Endothelial cell (in vitro differentiated cells): ENCODE results near the gene CXCL8. TPM values are rescaled to one million over a fixed set of nuclear protein-coding genes. Genes with fewer than 3 reads are reported as not detected.

Source experiments
- DNase-seq: peaks from one replicate; pipeline ENCODE4 v3.0.0; 2021; ENCODE audit warnings: low spot score
- H3K27ac Mint-ChIP-seq: one replicate; pipeline ENCODE4 v1.8.0; 2021; ENCODE audit warnings: mixed read lengths, inconsistent platforms; ENCODE audit not compliant: unreplicated experiment
- H3K27me3 Mint-ChIP-seq: one replicate; pipeline ENCODE4 v1.8.0; 2021; ENCODE audit warnings: mild to moderate bottlenecking, moderate library complexity, mixed read lengths, inconsistent platforms; ENCODE audit not compliant: unreplicated experiment
- H3K36me3 Mint-ChIP-seq: one replicate; pipeline ENCODE4 v1.8.0; 2021; ENCODE audit warnings: mild to moderate bottlenecking, low read depth, mixed read lengths, inconsistent platforms; ENCODE audit not compliant: unreplicated experiment
- H3K4me1 Mint-ChIP-seq: one replicate; pipeline ENCODE4 v1.8.0; 2021; ENCODE audit warnings: mild to moderate bottlenecking, mixed read lengths, inconsistent platforms; ENCODE audit not compliant: unreplicated experiment
- H3K4me3 Mint-ChIP-seq: one replicate; pipeline ENCODE4 v1.8.0; 2021; ENCODE audit warnings: mild to moderate bottlenecking, mixed read lengths, inconsistent platforms; ENCODE audit not compliant: unreplicated experiment
- H3K9me3 Mint-ChIP-seq: one replicate; pipeline ENCODE4 v1.8.0; 2021; ENCODE audit warnings: mixed read lengths, inconsistent platforms; ENCODE audit not compliant: unreplicated experiment
- total RNA-seq: library from RNA; stranded (reverse); fragmentation: NEBNext Ultra II Directional; extraction: Animal tissue kit (Norgen Biotek cat#: 25700); gene quantifications from one replicate; pipeline ENCODE4 v1.2.1, GENCODE V29; 2021; ENCODE audit not compliant: unreplicated experiment
- TF ChIP-seq, protein P1 (sequence below): fragments of 200-600 bp; sonication (generic); IDR thresholded peaks from one replicate; pipeline ENCODE4 v1.5.0; 2021; ENCODE audit warnings: antibody characterized with exemption; ENCODE audit not compliant: unreplicated experiment

CXCL8 gene
- total RNA-seq, 1 donor from 2014 or later: not detected

DNA sequence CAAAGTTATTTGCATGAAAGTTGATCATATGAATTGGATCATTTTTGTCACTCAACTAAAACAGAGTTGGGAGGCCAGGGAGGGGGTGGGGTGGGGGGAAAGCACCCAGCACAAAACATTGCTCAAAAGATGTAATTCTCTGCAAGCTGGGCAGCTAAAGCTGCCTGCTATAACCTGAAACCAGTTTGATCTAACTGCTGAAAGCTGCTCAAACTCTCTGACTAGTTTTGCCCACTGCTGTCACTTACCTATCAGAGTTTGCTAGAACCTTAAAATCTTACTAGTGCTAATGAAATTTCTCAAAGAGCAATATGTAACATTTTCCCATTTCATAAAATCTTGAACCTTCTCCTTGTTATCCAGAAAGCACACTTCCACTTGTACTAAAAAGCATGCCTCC is 10.4 kb downstream of the CXCL8 start:
- Mint-ChIP-seq H3K27me3 (peaks cover 2% of the 10 kb centered on the region), H3K4me3 (no peak overlapping the region), H3K9me3 (no peaks in the 10 kb centered on the region), H3K36me3 (no peaks in the 10 kb centered on the region), H3K27ac (no peak overlapping the region), H3K4me1 (no peaks in the 10 kb centered on the region)
- no peak for DNase-seq
- TF ChIP-seq, protein P1, sequence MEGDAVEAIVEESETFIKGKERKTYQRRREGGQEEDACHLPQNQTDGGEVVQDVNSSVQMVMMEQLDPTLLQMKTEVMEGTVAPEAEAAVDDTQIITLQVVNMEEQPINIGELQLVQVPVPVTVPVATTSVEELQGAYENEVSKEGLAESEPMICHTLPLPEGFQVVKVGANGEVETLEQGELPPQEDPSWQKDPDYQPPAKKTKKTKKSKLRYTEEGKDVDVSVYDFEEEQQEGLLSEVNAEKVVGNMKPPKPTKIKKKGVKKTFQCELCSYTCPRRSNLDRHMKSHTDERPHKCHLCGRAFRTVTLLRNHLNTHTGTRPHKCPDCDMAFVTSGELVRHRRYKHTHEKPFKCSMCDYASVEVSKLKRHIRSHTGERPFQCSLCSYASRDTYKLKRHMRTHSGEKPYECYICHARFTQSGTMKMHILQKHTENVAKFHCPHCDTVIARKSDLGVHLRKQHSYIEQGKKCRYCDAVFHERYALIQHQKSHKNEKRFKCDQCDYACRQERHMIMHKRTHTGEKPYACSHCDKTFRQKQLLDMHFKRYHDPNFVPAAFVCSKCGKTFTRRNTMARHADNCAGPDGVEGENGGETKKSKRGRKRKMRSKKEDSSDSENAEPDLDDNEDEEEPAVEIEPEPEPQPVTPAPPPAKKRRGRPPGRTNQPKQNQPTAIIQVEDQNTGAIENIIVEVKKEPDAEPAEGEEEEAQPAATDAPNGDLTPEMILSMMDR: no peak

DNA sequence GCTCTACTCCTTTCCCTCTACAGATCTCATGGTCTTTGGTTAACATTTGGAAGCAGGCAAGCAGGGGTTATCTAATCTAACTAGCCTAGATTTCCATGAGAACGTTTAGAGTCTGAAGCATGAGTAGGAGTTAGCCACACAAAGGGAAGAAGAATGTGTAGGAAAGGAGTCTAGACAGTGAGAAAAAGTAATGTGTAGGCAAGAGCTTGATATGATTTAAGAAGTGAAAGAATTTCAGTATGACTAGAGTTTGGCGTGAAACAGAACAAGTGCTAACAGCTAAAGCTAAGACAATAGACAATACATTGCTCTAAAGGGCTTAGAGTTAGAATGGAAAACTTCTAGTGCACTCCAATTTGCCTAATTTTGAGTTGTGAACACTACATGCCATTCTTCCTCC is 10.8 kb downstream of the CXCL8 start:
- H3K4me1 Mint-ChIP-seq: no peaks in the 10 kb centered on the region
- peaks cover 2% of the 10 kb centered on the region for H3K27me3 Mint-ChIP-seq
- H3K36me3 Mint-ChIP-seq: no peaks in the 10 kb centered on the region
- DNase-seq: no peak
- H3K27ac Mint-ChIP-seq: peak overlapping the region; percentile 50
- H3K4me3 Mint-ChIP-seq: no peak overlapping the region
- H3K9me3 Mint-ChIP-seq: no peaks in the 10 kb centered on the region
- TF ChIP-seq, protein P1: no peak

DNA sequence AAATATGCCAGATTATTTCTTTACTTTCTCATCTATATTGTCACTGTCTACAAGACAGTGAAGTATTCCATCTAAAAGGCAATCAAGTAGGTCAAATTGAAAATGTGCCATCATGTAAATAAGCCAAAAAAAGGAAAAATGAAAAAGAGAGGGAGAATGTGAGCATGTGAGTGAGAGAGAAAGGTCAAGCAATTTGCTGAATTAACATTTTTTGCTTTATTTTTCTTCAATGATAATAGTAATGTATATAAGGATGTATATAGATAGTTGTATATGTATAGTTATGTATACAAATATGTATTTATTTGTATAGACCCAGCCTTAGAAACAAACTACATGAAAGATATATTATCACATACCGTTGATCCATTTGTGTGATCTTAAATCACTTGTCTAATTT is 11.5 kb downstream of the CXCL8 start:
- Mint-ChIP-seq H3K4me3 (no peak overlapping the region), H3K9me3 (no peaks in the 10 kb centered on the region), H3K36me3 (no peaks in the 10 kb centered on the region), H3K27ac (no peak overlapping the region), H3K4me1 (no peaks in the 10 kb centered on the region), H3K27me3 (peaks cover 2% of the 10 kb centered on the region)
- TF ChIP-seq, protein P1: no peak
- DNase-seq: no peak

DNA sequence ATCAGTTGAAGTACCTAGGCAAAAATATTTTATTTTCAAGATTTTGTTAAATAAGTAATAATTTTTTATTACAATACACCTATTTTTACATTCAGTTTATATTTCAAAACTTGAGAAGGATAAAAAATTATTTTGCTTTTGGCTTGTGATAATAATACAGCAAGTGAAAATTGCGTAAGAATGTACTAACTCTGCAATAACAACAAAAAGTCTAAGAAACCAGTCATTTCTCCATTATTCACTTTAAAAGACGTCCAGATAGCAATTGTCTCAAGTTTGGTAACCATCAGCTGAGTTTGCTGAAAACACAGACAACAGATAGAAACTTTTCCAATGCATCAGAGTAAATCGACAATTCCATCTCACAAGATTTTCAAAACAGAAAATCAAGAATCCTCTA is 12.1 kb downstream of the CXCL8 start:
- Mint-ChIP-seq H3K4me1 (no peaks in the 10 kb centered on the region), H3K27me3 (peaks cover 2% of the 10 kb centered on the region), H3K27ac (no peak overlapping the region), H3K4me3 (no peak overlapping the region), H3K9me3 (no peaks in the 10 kb centered on the region), H3K36me3 (no peaks in the 10 kb centered on the region)
- TF ChIP-seq, protein P1: no peak
- DNase-seq: no peak

DNA sequence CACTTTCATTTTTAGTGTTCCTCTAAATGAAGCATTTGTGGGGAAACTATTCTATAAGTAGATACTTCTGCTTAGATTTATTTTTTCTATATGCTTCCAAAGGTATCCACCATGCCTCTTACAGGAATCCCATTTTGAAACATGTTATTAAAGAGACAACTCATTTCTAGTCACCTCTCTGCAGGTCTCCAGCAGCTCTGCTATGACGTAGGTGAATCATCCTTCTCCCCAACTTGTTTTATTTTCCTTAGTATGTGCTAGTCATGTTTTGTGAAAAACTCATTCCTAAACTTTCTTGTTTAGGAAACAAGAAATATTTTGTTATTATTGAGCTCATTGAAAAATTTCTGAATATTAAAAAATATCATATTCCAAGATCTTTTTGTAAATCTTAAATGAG is 12.8 kb downstream of the CXCL8 start:
- Mint-ChIP-seq H3K4me1 (no peaks in the 10 kb centered on the region), H3K36me3 (no peaks in the 10 kb centered on the region), H3K27ac (no peak overlapping the region), H3K9me3 (no peaks in the 10 kb centered on the region), H3K27me3 (peaks cover 2% of the 10 kb centered on the region), H3K4me3 (no peak overlapping the region)
- DNase-seq: no peak
- TF ChIP-seq, protein P1: no peak
